Gastroesophageal sphincter (tissue), 4 donors: ENCODE measurements around the gene NCR3LG1. TPM values are rescaled to one million over a fixed set of nuclear protein-coding genes. Genes with fewer than 3 reads are reported as not detected.

ENCODE experiments used
- ATAC-seq: fragments of 150-250 bp; one replicate; pipeline ENCODE4 v1.9.1; 2016; ENCODE audit warnings: mild to moderate bottlenecking, moderate library complexity
- H3K27ac ChIP-seq, 4 donors: fragments of 200-600 bp; sonication (generic) in 3 of 4; 1 replicate in 3 of 4; 2 replicates in 1 of 4; pipeline ENCODE4 v1.5.1; 2016 to 2019
- H3K27me3 ChIP-seq: fragments of 200-600 bp; sonication (generic); one replicate; pipeline ENCODE4 v1.5.1; 2019
- H3K36me3 ChIP-seq, 2 donors: fragments of 200-600 bp; sonication (generic); one replicate each; pipeline ENCODE4 v1.5.1; 2019; ENCODE audit warnings: control low read depth in 1 of 2
- H3K4me1 ChIP-seq, 3 donors: fragments of 200-600 bp; sonication (generic); 1 replicate in 2 of 3; 2 replicates in 1 of 3; pipeline ENCODE4 v1.5.1; 2016 to 2019; ENCODE audit warnings: control low read depth in 2 of 3
- H3K4me3 ChIP-seq, 2 donors: fragments of 200-600 bp; sonication (generic); one replicate each; pipeline ENCODE4 v1.5.1; 2019; ENCODE audit warnings: mild to moderate bottlenecking in 1 of 2, moderate library complexity in 1 of 2
- H3K9me3 ChIP-seq, 3 donors: fragments of 200-600 bp; sonication (generic); one replicate each; pipeline ENCODE4 v1.5.1; 2017 to 2019; ENCODE audit warnings: control low read depth in 2 of 3
- CTCF ChIP-seq, 4 experiments: fragments of 200-600 bp in 2 of 4; fragments of 450-650 bp in 2 of 4; sonication (generic) in 1 of 4; IDR thresholded peaks; one replicate each; pipeline ENCODE4 v1.5.1; 2017 to 2019; ENCODE audit warnings: antibody characterized with exemption in 4 of 4, mild to moderate bottlenecking in 2 of 4, moderate library complexity in 2 of 4
- EP300 ChIP-seq: sonication (generic); formaldehyde crosslinking; IDR thresholded peaks from one replicate; pipeline ENCODE4 v1.6.1; 2017; ENCODE audit warnings: antibody characterized with exemption, mild to moderate bottlenecking
- POLR2A ChIP-seq, 2 donors: fragments of 450-650 bp; IDR thresholded peaks; one replicate each; pipeline ENCODE4 v1.6.1; 2017; ENCODE audit warnings: antibody characterized with exemption in 2 of 2, mild to moderate bottlenecking in 2 of 2, moderate library complexity in 1 of 2
- POLR2AphosphoS5 ChIP-seq: sonication (generic); formaldehyde crosslinking; IDR thresholded peaks from one replicate; pipeline ENCODE4 v1.6.1; 2017; ENCODE audit warnings: antibody characterized with exemption
- WGBS, 2 donors: methylation state at CpG; one replicate each; pipeline ENCODE4 v1.1.5; 2018; ENCODE audit warnings: low coverage in 1 of 2; 5-methylcytosine and 5-hydroxymethylcytosine counted together
- total RNA-seq, 4 donors: library from RNA; depleted of rRNA; stranded (reverse); fragments of >200 nt; gene quantifications; one replicate each; pipeline ENCODE4 v1.1.0, GENCODE V29; 2016

The NCR3LG1 gene
- total RNA-seq, 4 donors from 2014 or later, result 2.7 to 4.7 (median 3.9) TPM

GRCh38 chr11:17397311-17398002, 45.9 kb downstream of the NCR3LG1 start:
- no peaks in the 10 kb centered on the region for H3K9me3 ChIP-seq
- H3K36me3 ChIP-seq, result no peaks in the 10 kb centered on the region
- H3K4me1 ChIP-seq, result no peaks in the 10 kb centered on the region
- H3K27me3 ChIP-seq, result no peaks in the 10 kb centered on the region
- no peak overlapping the region for H3K4me3 ChIP-seq
- ATAC-seq, result no peak
- no peak for TF ChIP-seq POLR2AphosphoS5
- TF ChIP-seq POLR2A (IDR thresholded peaks at IDR 0.05), result no peak
- TF ChIP-seq CTCF (IDR thresholded peaks at IDR 0.05), result no peak
- no peak for TF ChIP-seq EP300
- no CpG with 5 or more reads among the region's 14 CpGs for WGBS, 2 donors
- no peak overlapping the region for H3K27ac ChIP-seq

- H3K9me3 ChIP-seq, result no peaks in the 10 kb centered on the region
- no peaks in the 10 kb centered on the region for H3K36me3 ChIP-seq
- TF ChIP-seq POLR2AphosphoS5, result no peak
- TF ChIP-seq EP300, result no peak
- TF ChIP-seq CTCF (IDR thresholded peaks at IDR 0.05), result no peak
- no peak for TF ChIP-seq POLR2A (IDR thresholded peaks at IDR 0.05)
- no peaks in the 10 kb centered on the region for H3K27me3 ChIP-seq
- H3K4me1 ChIP-seq, result no peaks in the 10 kb centered on the region
- H3K27ac ChIP-seq, result no peak overlapping the region
- ATAC-seq, result no peak
- H3K4me3 ChIP-seq, result no peak overlapping the region
Observed at GRCh38 chr11:17399236-17399635, 47.6 kb downstream of the NCR3LG1 start.

GRCh38 chr11:17400048-17400775, 48.6 kb downstream of the NCR3LG1 start:
- no peak for TF ChIP-seq POLR2AphosphoS5
- no peak for TF ChIP-seq EP300
- TF ChIP-seq POLR2A (IDR thresholded peaks at IDR 0.05), result no peak
- no peak for TF ChIP-seq CTCF (IDR thresholded peaks at IDR 0.05)
- no peak overlapping the region for H3K27ac ChIP-seq
- no peaks in the 10 kb centered on the region for H3K27me3 ChIP-seq
- ATAC-seq, result no peak
- H3K9me3 ChIP-seq, result no peaks in the 10 kb centered on the region
- H3K36me3 ChIP-seq, result no peaks in the 10 kb centered on the region
- 88% methylated on average over 12 to 14 of the region's 19 CpGs for WGBS, 2 donors
- no peak overlapping the region for H3K4me3 ChIP-seq
- peaks cover 0 to 3% (median 0%) of the 10 kb centered on the region in 3 donors for H3K4me1 ChIP-seq

- no peak for TF ChIP-seq POLR2AphosphoS5
- no peak for TF ChIP-seq POLR2A (IDR thresholded peaks at IDR 0.05)
- no peak for TF ChIP-seq EP300
- no peak for TF ChIP-seq CTCF (IDR thresholded peaks at IDR 0.05)
- no peaks in the 10 kb centered on the region for H3K27me3 ChIP-seq
- no peak overlapping the region for H3K4me3 ChIP-seq
- 80 to 100% methylated on average over 1 of the region's 2 CpGs for WGBS, 2 donors
- no peak overlapping the region for H3K27ac ChIP-seq
- no peaks in the 10 kb centered on the region for H3K36me3 ChIP-seq
- H3K9me3 ChIP-seq, result no peaks in the 10 kb centered on the region
- ATAC-seq, result no peak
- H3K4me1 ChIP-seq, result peaks cover 0 to 14% (median 3%) of the 10 kb centered on the region in 3 donors
Observed at GRCh38 chr11:17401316-17401715, 49.7 kb downstream of the NCR3LG1 start.

- Histone ChIP-seq H3K4me1 (peaks cover 0 to 18% (median 5%) of the 10 kb centered on the region in 3 donors), H3K36me3 (no peaks in the 10 kb centered on the region), H3K27me3 (no peaks in the 10 kb centered on the region), H3K9me3 (no peaks in the 10 kb centered on the region), H3K4me3 (no peak overlapping the region), H3K27ac (no peak overlapping the region)
- 72% methylated on average over 6 of the region's 8 CpGs; no CpG with 5 or more reads in 1 of the 2 donors for WGBS, 2 donors
- TF ChIP-seq CTCF (IDR thresholded peaks at IDR 0.05), result no peak
- no peak for TF ChIP-seq POLR2AphosphoS5
- no peak for TF ChIP-seq EP300
- no peak for ATAC-seq
Observed at GRCh38 chr11:17401841-17402240, 50.2 kb downstream of the NCR3LG1 start.
